H9 (cell line): ENCODE results near the gene EPN1. TPM values are rescaled to one million over a fixed set of nuclear protein-coding genes. Genes with fewer than 3 reads are reported as not detected.

ENCODE experiments used
- DNase-seq: peaks from one replicate; pipeline ENCODE4 v3.0.0-alpha.2; 2017
- H2AFZ ChIP-seq: one replicate; pipeline ENCODE4 v1.6.1; 2013; ENCODE audit warnings: mild to moderate bottlenecking, low read length, control low read depth, moderate library complexity
- H2AK5ac ChIP-seq: 2 replicates; pipeline ENCODE4 v1.6.1; 2013; ENCODE audit warnings: low read length, control low read depth, mixed read lengths; ENCODE audit not compliant: insufficient read length
- H2BK120ac ChIP-seq: one replicate; pipeline ENCODE4 v1.6.1; 2013; ENCODE audit warnings: low read depth, mild to moderate bottlenecking, low read length, control low read depth, inconsistent platforms; ENCODE audit not compliant: poor library complexity, severe bottlenecking
- H2BK12ac ChIP-seq: 2 replicates; pipeline ENCODE4 v1.6.1; 2013; ENCODE audit warnings: low read length, control low read depth, mixed read lengths, low read depth; ENCODE audit not compliant: insufficient read length
- H2BK15ac ChIP-seq: 2 replicates; pipeline ENCODE4 v1.6.1; 2013; ENCODE audit warnings: low read depth, low read length, control low read depth
- H2BK20ac ChIP-seq: one replicate; pipeline ENCODE4 v1.6.1; 2013; ENCODE audit warnings: low read depth, mild to moderate bottlenecking, low read length, control low read depth, inconsistent platforms; ENCODE audit not compliant: poor library complexity, severe bottlenecking
- H2BK5ac ChIP-seq: 2 replicates; pipeline ENCODE4 v1.6.1; 2013; ENCODE audit warnings: low read length, control low read depth, mixed read lengths; ENCODE audit not compliant: insufficient read length
- H3K14ac ChIP-seq: 2 replicates; pipeline ENCODE4 v1.6.1; 2013; ENCODE audit warnings: low read length, control low read depth; ENCODE audit not compliant: insufficient read depth
- H3K18ac ChIP-seq: 2 replicates; pipeline ENCODE4 v1.6.1; 2013; ENCODE audit warnings: low read depth, mild to moderate bottlenecking, mixed read lengths, low read length, control low read depth; ENCODE audit not compliant: insufficient read length
- H3K23ac ChIP-seq: 2 replicates; pipeline ENCODE4 v1.6.1; 2013; ENCODE audit warnings: low read length, control low read depth, mixed read lengths, low read depth; ENCODE audit not compliant: insufficient read length
- H3K23me2 ChIP-seq: 2 replicates; pipeline ENCODE4 v1.6.1; 2013; ENCODE audit warnings: low read depth, mild to moderate bottlenecking, mixed read lengths, low read length, control low read depth; ENCODE audit not compliant: insufficient read length, poor library complexity, severe bottlenecking
- H3K27ac ChIP-seq: 2 replicates; pipeline ENCODE4 v1.5.1; 2013; ENCODE audit warnings: low read length, control low read depth, mixed read lengths, low read depth; ENCODE audit not compliant: insufficient read length
- H3K27me3 ChIP-seq: 2 replicates; pipeline ENCODE4 v1.6.1; 2013; ENCODE audit warnings: low read length, control low read depth, inconsistent platforms; ENCODE audit not compliant: insufficient read depth
- H3K4ac ChIP-seq: 2 replicates; pipeline ENCODE4 v1.6.1; 2013; ENCODE audit warnings: low read depth, mild to moderate bottlenecking, control low read depth, inconsistent platforms, low read length, moderate library complexity
- H3K4me1 ChIP-seq: 2 replicates; pipeline ENCODE4 v1.6.1; 2013; ENCODE audit warnings: low read length, control low read depth, inconsistent platforms; ENCODE audit not compliant: insufficient read depth
- H3K4me2 ChIP-seq: 2 replicates; pipeline ENCODE4 v1.6.1; 2013; ENCODE audit warnings: low read length, control low read depth, mixed read lengths; ENCODE audit not compliant: insufficient read length, insufficient read depth
- H3K56ac ChIP-seq: 2 replicates; pipeline ENCODE4 v1.6.1; 2013; ENCODE audit warnings: low read depth, mild to moderate bottlenecking, mixed read lengths, low read length, control low read depth; ENCODE audit not compliant: insufficient read length
- H3K79me1 ChIP-seq: 2 replicates; pipeline ENCODE4 v1.6.1; 2013; ENCODE audit warnings: low read depth, mild to moderate bottlenecking, moderate library complexity, low read length, control low read depth, inconsistent platforms; ENCODE audit not compliant: insufficient read depth, poor library complexity, severe bottlenecking
- H3K79me2 ChIP-seq: 2 replicates; pipeline ENCODE4 v1.6.1; 2013; ENCODE audit warnings: low read length, control low read depth, inconsistent platforms; ENCODE audit not compliant: insufficient read depth
- H3K9ac ChIP-seq: 2 replicates; pipeline ENCODE4 v1.6.1; 2013; ENCODE audit warnings: low read length, control low read depth, mixed read lengths; ENCODE audit not compliant: insufficient read length; ENCODE audit errors: extremely low read depth
- H3K9me3 ChIP-seq: one replicate; pipeline ENCODE4 v1.6.1; 2013; ENCODE audit warnings: low read depth, low read length, inconsistent platforms; ENCODE audit not compliant: control insufficient read depth
- H3T11ph ChIP-seq: one replicate; pipeline ENCODE4 v1.6.1; 2013; ENCODE audit warnings: mild to moderate bottlenecking, low read length, control low read depth, inconsistent platforms
- H4K20me1 ChIP-seq: one replicate; pipeline ENCODE4 v1.6.1; 2013; ENCODE audit not compliant: control insufficient read depth, insufficient read length, insufficient read depth
- H4K5ac ChIP-seq: 2 replicates; pipeline ENCODE4 v1.6.1; 2013; ENCODE audit warnings: low read depth, mild to moderate bottlenecking, mixed read lengths, low read length, control low read depth; ENCODE audit not compliant: insufficient read length
- H4K8ac ChIP-seq: replicated peaks from 2 replicates; pipeline ENCODE4 v1.6.1; 2013; ENCODE audit warnings: low read length, control low read depth, mixed read lengths, low read depth; ENCODE audit not compliant: insufficient read length
- H4K91ac ChIP-seq: 2 replicates; pipeline ENCODE4 v1.6.1; 2013; ENCODE audit warnings: low read depth, mild to moderate bottlenecking, moderate library complexity, mixed read lengths, low read length, control low read depth; ENCODE audit not compliant: insufficient read length
- H3K27ac Mint-ChIP-seq, 3 experiments: 2 replicates in 2 of 3; 3 replicates in 1 of 3; pipeline ENCODE4 v1.8.0; 2020 to 2021; ENCODE audit warnings: mixed read lengths in 3 of 3, mild to moderate bottlenecking in 1 of 3, moderate library complexity in 1 of 3
- H3K27me3 Mint-ChIP-seq: 2 replicates; pipeline ENCODE4 v1.8.0; 2021; ENCODE audit warnings: low read depth, mild to moderate bottlenecking, moderate library complexity, mixed read lengths
- H3K36me3 Mint-ChIP-seq, 3 experiments: 2 replicates in 2 of 3; 3 replicates in 1 of 3; pipeline ENCODE4 v1.8.0; 2020 to 2021; ENCODE audit warnings: low read depth in 3 of 3, mixed read lengths in 3 of 3; ENCODE audit not compliant: insufficient read depth in 1 of 3
- H3K4me1 Mint-ChIP-seq, 2 experiments: 2 replicates each; pipeline ENCODE4 v1.8.0; 2020; ENCODE audit warnings: mixed read lengths in 2 of 2
- H3K4me3 Mint-ChIP-seq, 2 experiments: 2 replicates in 1 of 2; 3 replicates in 1 of 2; pipeline ENCODE4 v1.8.0; 2020 to 2021; ENCODE audit warnings: mild to moderate bottlenecking in 2 of 2, mixed read lengths in 2 of 2, moderate library complexity in 1 of 2
- H3K9me3 Mint-ChIP-seq, 2 experiments: 2 replicates in 1 of 2; 3 replicates in 1 of 2; pipeline ENCODE4 v1.8.0; 2020; ENCODE audit warnings: mild to moderate bottlenecking in 2 of 2, mixed read lengths in 2 of 2, moderate library complexity in 1 of 2
- CTCF ChIP-seq: fragments of 200-600 bp; sonication (generic); conservative IDR thresholded peaks from 3 replicates; pipeline ENCODE4 v1.8.0; 2021; ENCODE audit warnings: antibody characterized with exemption, mild to moderate bottlenecking
- whole genome bisulfite sequencing: extraction: QIAGEN DNeasy Blood & Tissue Kit; methylation state at CpG from one replicate; pipeline ENCODE4 v1.1.7; 2013; ENCODE audit warnings: missing lambda C conversion rate, low lambda C conversion rate, mixed read lengths; ENCODE audit not compliant: insufficient read length; ENCODE audit errors: extremely low coverage; 5-methylcytosine and 5-hydroxymethylcytosine counted together
- total RNA-seq: library from RNA; stranded (reverse); gene quantifications from 2 replicates; pipeline ENCODE4 v1.2.1, GENCODE V29; 2021

EPN1 gene
- total RNA-seq, 1 experiment from 2014 or later: 159 TPM

GRCh38 chr19:55658846-55659459, 16.1 kb upstream of the EPN1 start:
- Histone ChIP-seq H4K91ac (no peak overlapping the region), H2BK20ac (no peak overlapping the region), H2AFZ (no peak overlapping the region), H4K20me1 (no peaks in the 10 kb centered on the region), H3K9me3 (no peaks in the 10 kb centered on the region), H3K79me1 (no peaks in the 10 kb centered on the region), H3K4me2 (no peak overlapping the region), H3T11ph (no peak overlapping the region), H2BK5ac (no peak overlapping the region), H4K5ac (no peak overlapping the region), H2BK12ac (no peak overlapping the region), H3K79me2 (peaks cover 50% of the 10 kb centered on the region), H2AK5ac (no peak overlapping the region), H3K4me1 (peaks cover 7% of the 10 kb centered on the region; the same call in 1 of the 2 replicates), H3K27ac (no peak overlapping the region), H3K18ac (no peak overlapping the region), H4K8ac (no peak overlapping the region), H2BK120ac (no peak overlapping the region), H3K27me3 (no peaks in the 10 kb centered on the region), H3K4ac (no peak overlapping the region), H3K23me2 (peaks cover 12% of the 10 kb centered on the region), H3K14ac (no peak overlapping the region), H3K23ac (no peak overlapping the region), H3K56ac (no peak overlapping the region), H3K9ac (no peak overlapping the region), H2BK15ac (no peak overlapping the region)
- peaks cover 44 to 73% (median 58%) of the 10 kb centered on the region in 3 experiments for H3K36me3 Mint-ChIP-seq
- no CpG with 5 or more reads among the region's 37 CpGs for WGBS
- H3K4me3 Mint-ChIP-seq: no peak overlapping the region; a peak in 2 of 5 replicates
- peaks cover 23 to 29% of the 10 kb centered on the region in 2 experiments for H3K4me1 Mint-ChIP-seq
- no peaks in the 10 kb centered on the region for H3K27me3 Mint-ChIP-seq
- peaks cover 0 to 2% of the 10 kb centered on the region in 2 experiments; a peak in 2 of 5 replicates for H3K9me3 Mint-ChIP-seq
- peak overlapping the region in 2 of 3 experiments; percentile 90 to 92; a peak in 3 of 7 replicates for H3K27ac Mint-ChIP-seq
- DNase-seq: no peak
- TF ChIP-seq CTCF: no peak
